Endothelial cell of umbilical vein (primary cell): Measurements from ENCODE around the gene PPM1H.

Experiments
- CTCF ChIP-seq, 2 donors: IDR thresholded peaks; 1 replicate in 1 of 2; 2 replicates in 1 of 2; pipeline ENCODE4 v1.5.1; 2011; ENCODE audit warnings: low read length in 2 of 2, mild to moderate bottlenecking in 2 of 2, moderate library complexity in 2 of 2, control low read depth in 1 of 2, inconsistent platforms in 1 of 2, low read depth in 1 of 2; ENCODE audit not compliant: insufficient read depth in 1 of 2; ENCODE audit errors: extremely low read depth in 1 of 2
- EZH2 ChIP-seq: IDR thresholded peaks from 2 replicates; pipeline ENCODE4 v1.6.1; 2012; ENCODE audit warnings: borderline replicate concordance, low read depth, mild to moderate bottlenecking, moderate library complexity, low read length, inconsistent platforms; ENCODE audit not compliant: severe bottlenecking
- MYC ChIP-seq: IDR thresholded peaks from one replicate; pipeline ENCODE4 v1.6.1; 2011; ENCODE audit warnings: mild to moderate bottlenecking, low read depth, low read length

GRCh38 chr12:62658910-62659309 is 276.0 kb downstream of the PPM1H start:
- TF ChIP-seq EZH2 (no peak), CTCF (IDR thresholded peaks at IDR 0.05; ENCODE audit: extremely low read depth in 1 of 2, insufficient read depth in 1 of 2, low read depth in 1 of 2, low read length in 2 of 2) (no peak), MYC (no peak)
